Measurements from ENCODE around the gene TCERG1L.
"Not testable (repeated sequence)": the region's sequence is repeated elsewhere in the genome, so short reads cannot be mapped to it uniquely, and the experiment has no call there.

The TCERG1L gene

DNA sequence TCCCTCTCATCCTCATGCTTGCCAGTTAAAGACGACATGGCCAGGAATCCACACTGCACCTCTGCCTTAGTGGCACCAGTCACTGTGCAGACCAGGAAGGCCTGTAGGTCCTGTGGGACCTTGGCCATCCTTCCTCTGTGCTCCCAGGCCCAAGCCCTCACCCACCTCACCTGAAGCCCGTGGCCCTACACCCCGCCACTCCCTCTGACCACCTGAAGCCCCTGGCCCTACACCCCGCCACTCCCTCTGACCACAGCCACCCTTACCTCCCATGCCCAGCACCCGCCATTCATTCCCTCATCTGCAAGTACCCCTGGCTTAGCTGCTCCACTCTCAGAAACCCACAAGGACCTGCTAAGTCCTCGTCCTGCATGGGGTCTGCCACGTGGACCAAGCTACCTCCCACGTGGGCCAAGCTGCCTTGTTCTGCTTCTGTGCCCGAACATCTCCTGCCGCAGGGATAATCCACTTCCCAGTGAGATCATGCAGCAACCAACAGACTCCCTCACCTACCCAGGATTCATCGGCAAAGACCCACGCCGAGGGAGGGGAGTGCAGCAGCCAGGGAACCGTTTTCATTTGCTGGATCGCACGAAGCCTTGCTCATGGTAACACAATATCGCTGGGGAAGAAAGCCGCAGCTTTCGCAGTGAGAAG, 151.2 kb downstream of the TCERG1L start:
- DNase-seq = no peak

DNA sequence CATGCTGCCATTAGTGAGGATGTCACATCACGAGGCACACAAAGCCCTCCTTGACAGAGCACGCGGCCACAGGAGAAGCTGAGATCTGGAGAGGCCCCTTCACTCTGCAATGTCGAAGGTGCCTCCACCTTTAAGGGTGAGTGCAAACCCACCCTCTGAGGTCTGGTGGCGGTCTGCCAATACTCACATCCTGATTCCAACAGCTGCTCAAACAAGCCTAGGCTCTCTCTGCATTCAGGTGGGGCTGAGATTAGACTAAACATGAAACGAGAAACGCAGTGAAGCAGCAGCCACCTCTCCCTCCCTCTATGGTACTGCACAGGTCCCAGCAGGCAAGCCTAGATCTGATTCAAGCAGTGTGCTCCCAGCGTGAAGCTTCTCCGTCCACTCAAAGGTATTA, 151.8 kb downstream of the TCERG1L start:
- no peak for DNase-seq

- DNase-seq = no peak
Observed at GRCh38 chr10:131158695-131159094, 152.8 kb downstream of the TCERG1L start.

GRCh38 chr10:131157899-131158298, 153.6 kb downstream of the TCERG1L start:
- DNase-seq = no peak

GRCh38 chr10:131155876-131156230, 155.7 kb downstream of the TCERG1L start:
- no peak for DNase-seq

DNA sequence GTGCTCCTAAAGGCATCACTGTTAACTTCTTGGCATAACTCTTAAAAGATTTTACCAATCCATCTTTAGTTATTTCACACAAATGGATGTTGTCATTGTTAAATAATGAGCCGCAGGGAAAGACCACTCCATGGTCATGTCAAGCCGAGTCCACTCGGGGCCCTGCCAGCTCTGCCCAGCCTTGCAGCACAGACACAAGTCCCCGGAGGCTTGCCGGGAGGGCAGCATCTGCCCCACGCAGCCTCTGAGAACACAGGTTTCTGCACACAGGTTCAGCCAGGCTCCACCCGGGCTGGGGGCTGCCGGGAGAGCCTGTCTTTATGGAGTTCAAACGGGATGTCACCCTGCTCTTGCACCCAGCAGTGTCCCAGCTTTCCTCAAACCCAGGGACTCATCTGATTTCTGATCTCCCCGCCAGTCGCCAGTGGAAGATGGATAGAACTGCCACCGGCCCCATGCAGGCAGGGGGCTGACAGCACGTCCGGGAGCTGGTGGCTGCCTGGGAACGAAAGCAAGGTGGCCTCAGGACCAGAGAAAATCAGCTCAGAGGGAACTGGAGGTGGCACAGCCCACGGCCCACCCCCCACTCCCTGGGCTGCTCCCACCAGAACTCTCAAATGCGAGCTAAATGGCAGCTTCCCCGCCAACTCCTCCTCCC, 156.2 kb downstream of the TCERG1L start:
- no peak for DNase-seq

DNA sequence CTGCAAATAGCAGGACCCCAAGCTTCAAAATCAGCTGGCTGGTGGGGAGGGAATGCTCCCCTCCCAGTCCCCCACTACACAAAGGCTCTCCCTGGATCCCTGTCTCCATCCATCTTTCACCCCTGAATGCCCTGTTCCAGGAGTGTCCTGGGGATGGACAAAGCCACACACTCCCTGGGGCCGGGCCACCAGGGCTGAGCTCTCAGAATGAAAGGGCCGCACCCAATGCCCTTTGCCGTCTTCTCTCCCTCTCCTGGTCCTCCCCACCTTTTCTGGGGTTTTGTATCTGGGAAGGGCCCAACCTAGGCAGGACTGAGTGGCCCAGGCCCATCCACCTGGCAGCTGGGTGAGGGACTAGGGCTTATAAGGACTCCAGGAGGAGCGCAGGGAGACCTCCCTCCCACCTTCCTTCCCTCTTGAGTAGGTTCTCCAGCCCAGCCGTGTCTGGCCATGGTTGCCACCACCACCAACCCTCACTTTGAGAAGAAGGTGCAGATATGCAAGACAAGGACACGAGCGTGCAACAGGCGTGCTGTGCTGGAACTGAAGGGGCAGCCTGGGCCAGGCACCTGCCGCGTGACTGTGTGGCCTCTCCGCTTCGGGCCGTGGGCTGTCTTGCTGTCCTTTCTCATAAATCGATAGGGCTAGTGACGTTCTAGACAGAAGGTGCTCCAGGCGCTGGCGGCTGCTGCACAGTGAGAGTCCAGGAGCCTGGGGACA, 157.1 kb downstream of the TCERG1L start:
- no peak for DNase-seq

DNA sequence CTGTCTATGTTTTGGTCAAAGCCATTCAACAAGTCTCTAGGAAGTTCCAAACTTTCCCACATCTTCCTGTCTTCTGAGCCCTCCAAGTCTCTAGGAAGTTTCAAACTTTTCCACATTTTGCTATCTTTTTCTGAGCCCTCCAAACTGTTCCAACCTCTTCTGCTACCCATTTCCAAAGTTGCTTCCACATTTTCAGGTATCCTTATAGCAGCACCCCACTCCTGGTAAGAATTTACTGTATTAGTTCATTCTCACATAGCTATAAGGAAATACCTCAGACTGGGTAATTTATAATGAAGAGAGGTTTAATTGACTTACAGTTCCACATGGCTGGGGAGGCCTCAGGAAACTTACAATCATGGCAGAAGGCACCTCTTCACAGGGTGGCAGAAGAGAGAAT, 159.1 kb downstream of the TCERG1L start:
- not testable (repeated sequence) for DNase-seq

DNA sequence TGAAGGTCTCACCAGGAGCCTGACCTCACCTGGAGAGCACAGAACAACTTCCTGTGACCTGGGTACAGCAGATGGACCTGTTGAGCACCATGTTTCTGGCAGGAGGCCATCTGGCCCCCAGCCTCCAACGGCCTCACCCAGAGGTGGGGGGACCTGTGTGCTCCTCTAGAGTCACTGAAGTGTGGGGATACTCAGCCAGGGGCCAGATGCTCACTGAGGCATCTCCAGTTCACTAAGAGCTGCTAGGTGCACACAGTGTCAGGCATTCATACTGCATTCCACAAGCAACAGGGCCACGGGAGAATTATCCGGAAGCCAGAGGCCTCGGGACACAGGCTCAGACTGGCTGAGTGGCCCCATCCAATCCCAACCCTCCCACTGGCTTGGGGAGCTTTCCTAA, 161.4 kb downstream of the TCERG1L start:
- no peak for DNase-seq

GRCh38 chr10:131149586-131149985, 161.9 kb downstream of the TCERG1L start:
- DNase-seq = no peak

GRCh38 chr10:131149111-131149510, 162.4 kb downstream of the TCERG1L start:
- no peak for DNase-seq

DNA sequence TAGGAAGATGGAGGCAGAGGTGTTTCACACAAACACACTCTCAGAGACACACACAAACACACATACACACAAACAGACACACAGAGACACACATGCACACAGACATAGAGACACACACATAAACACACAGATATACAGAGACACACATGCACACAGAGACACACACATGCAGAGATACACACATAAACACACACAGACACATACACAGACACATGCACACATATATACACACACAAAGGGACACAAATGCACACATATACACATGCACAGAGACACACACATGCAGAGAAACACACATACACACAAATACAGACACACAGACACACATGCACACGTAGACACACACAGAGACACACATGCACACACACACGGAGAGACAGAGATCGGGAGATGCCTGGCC, 163.3 kb downstream of the TCERG1L start:
- DNase-seq = no peak

GRCh38 chr10:131147301-131147975, 164.1 kb downstream of the TCERG1L start:
- no peak for DNase-seq

DNA sequence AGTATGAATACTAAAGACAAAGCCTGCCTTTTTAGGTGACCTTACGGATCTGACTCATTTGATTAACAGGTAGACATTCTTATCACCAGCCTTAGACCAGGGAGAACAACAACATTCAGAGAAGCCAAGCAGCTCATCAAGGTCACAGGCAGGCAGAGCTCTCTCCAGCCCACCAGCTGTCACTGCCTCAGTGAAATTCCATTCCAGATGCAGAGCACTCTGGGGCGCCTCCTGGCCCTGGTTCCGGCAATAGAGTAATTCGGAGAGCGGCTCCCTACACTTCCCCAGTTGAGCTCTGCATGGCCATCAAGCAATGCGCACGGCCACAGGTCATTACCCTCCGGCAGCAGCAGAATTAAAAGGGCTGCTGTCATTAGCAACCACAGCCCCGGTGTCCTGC, 164.7 kb downstream of the TCERG1L start:
- no peak for DNase-seq

- no peak for DNase-seq
Observed at GRCh38 chr10:131145756-131146155, 165.8 kb downstream of the TCERG1L start.

- no peak for DNase-seq
Observed at GRCh38 chr10:131144711-131145375, 166.7 kb downstream of the TCERG1L start.

DNA sequence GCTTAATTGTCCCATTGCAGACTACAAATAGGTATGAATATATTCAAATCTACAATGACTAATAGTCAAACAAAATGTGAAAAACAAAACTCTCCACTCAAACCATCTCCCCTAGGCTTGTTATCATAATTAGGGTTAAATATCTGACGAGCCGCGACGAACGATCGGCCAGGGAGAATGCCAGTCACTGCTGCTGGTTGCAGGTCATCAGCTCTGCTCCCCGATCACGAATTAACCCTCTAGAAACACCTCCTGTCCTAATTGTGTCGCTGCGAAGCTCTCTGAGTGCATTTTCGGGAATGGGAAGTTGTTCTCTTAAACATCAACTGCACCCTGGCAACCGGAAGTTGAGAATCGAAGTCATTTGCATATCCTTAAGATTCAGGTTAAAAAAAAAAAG, 167.3 kb downstream of the TCERG1L start:
- DNase-seq = no peak

DNA sequence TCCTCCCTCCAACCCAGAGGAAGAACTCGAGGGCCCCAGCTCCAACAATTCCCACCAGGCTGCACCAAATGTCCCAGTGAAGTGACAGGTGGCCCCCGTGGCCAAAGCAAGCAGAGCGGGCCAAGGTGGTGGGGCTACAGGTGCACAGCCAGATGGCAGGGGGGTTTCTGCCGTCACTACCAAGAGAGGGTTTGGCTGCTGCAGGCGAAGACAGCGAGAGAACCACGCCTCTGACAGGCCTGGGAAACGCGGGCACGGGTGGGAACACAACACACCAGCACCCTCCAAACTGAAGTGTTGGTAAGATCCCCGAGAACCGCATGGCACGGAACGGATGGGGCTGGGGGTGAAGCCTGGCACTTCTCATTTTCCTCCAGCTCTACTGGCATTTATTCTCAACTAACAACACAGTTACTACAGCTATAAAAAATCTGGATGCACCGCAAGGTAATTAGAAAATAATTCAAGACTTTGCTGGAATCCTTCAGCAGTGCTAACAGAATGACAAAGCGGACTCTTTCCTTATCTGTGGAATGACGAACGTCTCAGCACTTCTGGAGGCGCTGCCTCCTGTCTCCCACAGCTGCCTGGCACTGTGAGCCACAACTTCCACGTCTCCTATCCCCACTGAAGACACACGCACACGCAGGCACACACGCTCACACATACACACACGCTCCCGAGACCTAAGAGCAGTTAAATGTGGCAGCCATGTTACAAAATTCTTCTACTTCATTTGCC, 167.9 kb downstream of the TCERG1L start:
- DNase-seq = no peak

- no peak for DNase-seq
Observed at GRCh38 chr10:131142517-131143380, 168.8 kb downstream of the TCERG1L start.

- no peak for DNase-seq
Observed at GRCh38 chr10:131141645-131142516, 169.6 kb downstream of the TCERG1L start.

Data from inflammatory macrophage treated with lipopolysaccharide for 1 hour (primary cell).